ENCODE measurements around the gene STOML1.

STOML1 gene

GRCh38 chr15:74013374-74013894 is 21.3 kb upstream of the STOML1 start:
- no peak for DNase-seq

GRCh38 chr15:74011610-74012009 is 19.5 kb upstream of the STOML1 start:
- DNase-seq: no peak

- no peak for DNase-seq
These were observed 18.9 kb upstream of the STOML1 start for GRCh38 chr15:74010929-74011540.

- DNase-seq: no peak
These were observed 16.8 kb upstream of the STOML1 start for GRCh38 chr15:74008901-74009300.

GRCh38 chr15:74007820-74008371 is 15.8 kb upstream of the STOML1 start:
- no peak for DNase-seq

- no peak for DNase-seq
These were observed 14.9 kb upstream of the STOML1 start for GRCh38 chr15:74006774-74007639.

- no peak for DNase-seq
These were observed 5.9 kb upstream of the STOML1 start for GRCh38 chr15:73997986-73998385.

- DNase-seq: no peak
These were observed 4.8 kb upstream of the STOML1 start for GRCh38 chr15:73996939-73997338.

- no peak for DNase-seq
These were observed 4.2 kb upstream of the STOML1 start for GRCh38 chr15:73996267-73996666.

- DNase-seq: no peak
These were observed 3.0 kb upstream of the STOML1 start for GRCh38 chr15:73994912-73995622.

GRCh38 chr15:73994413-73994883 is 2.4 kb upstream of the STOML1 start, which contains the start of gene PML:
Gene PML, plus strand, starts transcription at chr15:73994716. Its CDS starts 97 bp downstream, at chr15:73994813.
- DNase-seq: peak; percentile 85

- no peak for DNase-seq
These were observed 1.3 kb upstream of the STOML1 start for GRCh38 chr15:73993211-73993994.

- DNase-seq: no peak
These were observed 451 bp upstream of the STOML1 start for GRCh38 chr15:73992594-73992898.

GRCh38 chr15:73991260-73991659 is 835 bp downstream of the STOML1 start:
- no peak for DNase-seq

GRCh38 chr15:73990250-73991005 is 1.7 kb downstream of the STOML1 start:
- no peak for DNase-seq

GRCh38 chr15:73989001-73989798 is 2.9 kb downstream of the STOML1 start:
- DNase-seq: no peak

GRCh38 chr15:73988445-73988969 is 3.6 kb downstream of the STOML1 start:
- no peak for DNase-seq

- DNase-seq: no peak
These were observed 4.2 kb downstream of the STOML1 start for GRCh38 chr15:73987681-73988444.

- no peak for DNase-seq
These were observed 4.8 kb downstream of the STOML1 start for GRCh38 chr15:73987250-73987649.

- DNase-seq: no peak
These were observed 5.4 kb downstream of the STOML1 start for GRCh38 chr15:73986776-73987056.
